HEK293T (cell line): ENCODE measurements around the gene ZXDB.

Experiments
- ARNT ChIP-seq: fragments of 450-650 bp; IDR thresholded peaks from 2 replicates; pipeline ENCODE4 v1.6.1; 2017; ENCODE audit warnings: mild to moderate bottlenecking
- BHLHE40 ChIP-seq: fragments of 450-650 bp; IDR thresholded peaks from 2 replicates; pipeline ENCODE4 v1.6.1; 2016; ENCODE audit warnings: mild to moderate bottlenecking, moderate library complexity, borderline replicate concordance
- CTBP1 ChIP-seq: fragments of 450-650 bp; IDR thresholded peaks from 2 replicates; pipeline ENCODE4 v1.6.1; 2016; ENCODE audit warnings: borderline replicate concordance
- FOXK2 ChIP-seq: fragments of 450-650 bp; IDR thresholded peaks from 2 replicates; pipeline ENCODE4 v1.6.1; 2016; ENCODE audit warnings: mild to moderate bottlenecking
- HDGF ChIP-seq: fragments of 450-650 bp; IDR thresholded peaks from 2 replicates; pipeline ENCODE4 v1.6.1; 2017; ENCODE audit warnings: antibody characterized with exemption, borderline replicate concordance
- NFRKB ChIP-seq: fragments of 450-650 bp; IDR thresholded peaks from 2 replicates; pipeline ENCODE4 v1.6.1; 2016; ENCODE audit warnings: mild to moderate bottlenecking, moderate library complexity
- SUZ12 ChIP-seq: fragments of 450-650 bp; IDR thresholded peaks from 2 replicates; pipeline ENCODE4 v1.6.1; 2016; ENCODE audit warnings: mild to moderate bottlenecking
- TARDBP ChIP-seq: fragments of 450-650 bp; IDR thresholded peaks from 2 replicates; pipeline ENCODE4 v1.6.1; 2016

GRCh38 chrX:57647020-57647419, 55.2 kb downstream of the ZXDB start:
- TF ChIP-seq TARDBP (no peak), NFRKB (no peak), SUZ12 (no peak), HDGF (no peak), CTBP1 (no peak), BHLHE40 (no peak), ARNT (no peak), FOXK2 (no peak)
